GM04504 (cell line): ENCODE data around the gene HTRA2.

Experiments used
- DNase-seq: peaks from one replicate; pipeline ENCODE4 v3.0.0-alpha.2; 2012; ENCODE audit warnings: low read depth

HTRA2 gene

DNA sequence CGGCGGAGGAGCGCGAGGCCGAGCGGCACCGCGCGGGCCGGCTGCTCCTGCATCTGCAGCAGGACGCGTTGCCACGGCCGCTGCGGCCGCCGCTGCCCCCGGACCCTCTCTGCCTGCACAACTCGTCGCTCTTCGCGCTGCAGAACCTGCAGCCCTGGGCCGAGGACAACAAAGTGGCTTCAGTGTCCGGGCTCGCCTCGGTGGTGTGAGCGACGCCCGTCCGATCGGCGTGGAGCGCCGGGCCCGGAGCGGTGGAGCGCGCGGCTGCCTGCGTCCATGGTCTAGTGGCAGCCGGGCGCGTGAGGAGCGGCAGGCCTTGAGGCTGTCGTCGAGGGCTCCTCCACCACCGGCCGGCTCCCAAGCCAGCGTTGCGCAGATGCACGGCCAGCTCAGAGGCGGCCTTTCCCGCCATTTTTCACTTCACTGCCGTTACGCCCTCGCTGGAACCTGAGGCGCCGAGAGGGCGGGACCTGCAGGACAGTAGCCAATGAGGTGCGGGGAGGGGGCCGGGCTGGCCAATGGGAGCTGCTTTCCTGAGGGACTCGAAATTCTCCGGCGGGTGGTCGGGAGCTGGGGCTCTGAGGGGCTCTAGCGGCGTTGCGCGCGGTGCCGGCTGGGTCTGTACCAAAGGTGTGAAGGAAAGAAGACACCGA lies 13.6 kb upstream of the HTRA2 start:
- DNase-seq = no peak

DNA sequence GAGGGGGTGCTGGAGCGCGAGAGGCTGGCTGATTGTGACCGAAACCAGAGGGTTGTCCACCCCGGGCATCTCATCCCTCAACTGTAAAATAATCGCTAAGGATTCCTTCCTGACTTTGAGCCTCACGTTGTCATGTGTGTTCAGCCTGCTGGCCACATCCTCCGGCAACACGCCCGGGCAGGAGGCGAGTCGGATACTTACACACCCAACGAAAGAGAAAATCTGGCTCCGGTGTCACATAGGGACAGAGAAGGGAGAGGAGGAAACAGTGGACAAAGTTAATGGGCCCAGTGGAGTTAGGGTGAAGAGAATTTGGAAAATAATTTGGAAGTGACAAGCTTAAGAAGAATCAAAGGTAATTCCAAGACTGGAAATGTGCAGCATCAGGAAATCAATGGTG lies 13.1 kb upstream of the HTRA2 start:
- DNase-seq = no peak

- DNase-seq = no peak
These were observed 7.2 kb upstream of the HTRA2 start for GRCh38 chr2:74522516-74522915.

DNA sequence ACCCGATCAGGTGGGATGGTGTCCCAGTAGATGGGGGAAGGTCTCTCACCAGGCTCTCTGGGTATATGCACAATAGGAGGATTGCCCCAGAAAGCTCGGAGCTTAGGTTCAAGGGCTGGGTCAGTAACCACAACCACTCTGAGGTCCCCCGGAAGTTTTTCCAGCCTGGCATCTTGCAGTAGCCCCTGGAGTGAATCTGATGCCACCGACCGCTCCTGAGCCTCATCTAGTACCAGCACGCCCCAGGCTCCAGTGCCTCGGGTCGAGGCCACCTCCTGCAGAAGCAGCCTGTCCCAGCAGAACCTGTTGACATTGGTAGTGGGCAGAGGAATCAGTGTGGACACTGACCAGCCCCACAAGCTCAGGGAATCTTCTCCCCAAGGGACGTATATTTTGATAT lies 5.7 kb upstream of the HTRA2 start:
- no peak for DNase-seq

DNA sequence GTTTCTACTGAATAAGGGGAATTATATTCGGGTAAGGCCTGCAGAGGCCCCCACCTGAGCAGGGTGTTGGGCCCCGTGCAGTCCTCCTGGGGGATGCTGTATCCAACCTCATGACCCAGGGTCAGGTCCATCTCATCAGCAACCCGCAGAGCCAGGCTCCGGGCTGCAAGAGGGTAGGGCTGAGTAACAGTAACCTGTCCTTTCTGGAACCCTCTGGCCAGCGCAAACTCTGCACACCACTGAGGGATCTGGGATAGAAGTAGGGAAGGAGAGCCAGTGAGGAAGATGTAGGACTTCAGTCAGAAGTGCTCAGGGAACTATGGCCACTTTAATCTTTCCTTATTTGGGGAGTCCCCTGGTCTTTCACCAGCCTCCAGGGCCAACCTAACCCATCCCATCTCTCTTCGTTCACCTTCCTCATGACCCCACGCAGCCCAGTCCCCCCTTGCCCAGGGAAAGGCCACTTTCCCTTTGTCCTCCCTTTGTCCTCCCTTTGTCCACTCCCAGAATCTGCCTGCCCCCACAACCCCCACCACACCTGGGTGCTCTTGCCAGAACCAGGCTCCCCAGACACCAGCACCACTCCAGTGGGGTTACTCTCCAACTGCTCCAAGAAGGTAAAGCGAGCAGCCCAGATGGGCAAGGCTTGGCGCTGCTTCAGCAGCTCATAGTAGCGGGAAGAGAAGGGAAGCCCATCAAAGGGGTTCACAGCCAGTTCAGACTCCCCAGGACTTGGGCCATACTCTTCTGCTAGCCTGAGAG lies 4.6 kb upstream of the HTRA2 start:
- DNase-seq = no peak

GRCh38 chr2:74525717-74526648 lies 3.8 kb upstream of the HTRA2 start, which contains the start of gene DQX1:
TSS of gene DQX1 (minus strand) at chr2:74526231. CDS start at chr2:74525729, 502 bp downstream.
- no peak for DNase-seq

DNA sequence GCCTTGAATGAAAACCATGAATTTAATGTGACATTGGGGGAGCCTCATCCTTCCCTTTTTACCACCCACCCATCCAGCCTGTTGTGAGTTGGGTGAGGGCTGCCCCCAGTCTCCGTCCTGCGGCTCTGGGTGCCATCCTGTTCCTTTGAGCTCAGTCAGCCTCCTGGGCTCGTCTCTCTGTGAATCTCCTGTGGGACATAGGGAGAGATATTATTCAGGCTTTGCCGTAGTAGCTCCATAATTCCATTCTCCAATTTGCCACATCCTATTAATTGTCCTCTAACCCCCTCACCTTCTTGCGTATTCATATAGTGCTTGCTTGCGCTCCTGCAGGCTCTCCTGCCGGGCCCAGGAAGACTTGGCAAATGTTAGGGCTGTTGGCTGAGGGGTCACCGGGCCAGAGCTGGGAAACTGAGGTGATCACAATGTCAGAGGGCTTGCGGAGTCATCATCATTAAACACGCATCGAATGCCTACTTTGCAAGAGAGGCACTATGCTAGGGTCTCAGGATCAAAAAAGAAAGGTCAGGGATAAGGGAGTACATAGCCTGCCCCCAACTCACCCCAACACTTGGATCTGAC lies 3.0 kb upstream of the HTRA2 start:
- no peak for DNase-seq

GRCh38 chr2:74527741-74528140 lies 2.0 kb upstream of the HTRA2 start:
- DNase-seq = no peak

- no peak for DNase-seq
These were observed 955 bp upstream of the HTRA2 start for GRCh38 chr2:74528600-74529356.

- DNase-seq = no peak
These were observed 780 bp downstream of the HTRA2 start for GRCh38 chr2:74530239-74531187.

- DNase-seq = no peak
These were observed 1.9 kb downstream of the HTRA2 start for GRCh38 chr2:74531666-74532065.

- DNase-seq = no peak
These were observed 2.5 kb downstream of the HTRA2 start for GRCh38 chr2:74532222-74532621.

- DNase-seq = no peak
These were observed 3.7 kb downstream of the HTRA2 start for GRCh38 chr2:74533464-74533863.

- DNase-seq = no peak
These were observed 4.7 kb downstream of the HTRA2 start for GRCh38 chr2:74534411-74534810.

DNA sequence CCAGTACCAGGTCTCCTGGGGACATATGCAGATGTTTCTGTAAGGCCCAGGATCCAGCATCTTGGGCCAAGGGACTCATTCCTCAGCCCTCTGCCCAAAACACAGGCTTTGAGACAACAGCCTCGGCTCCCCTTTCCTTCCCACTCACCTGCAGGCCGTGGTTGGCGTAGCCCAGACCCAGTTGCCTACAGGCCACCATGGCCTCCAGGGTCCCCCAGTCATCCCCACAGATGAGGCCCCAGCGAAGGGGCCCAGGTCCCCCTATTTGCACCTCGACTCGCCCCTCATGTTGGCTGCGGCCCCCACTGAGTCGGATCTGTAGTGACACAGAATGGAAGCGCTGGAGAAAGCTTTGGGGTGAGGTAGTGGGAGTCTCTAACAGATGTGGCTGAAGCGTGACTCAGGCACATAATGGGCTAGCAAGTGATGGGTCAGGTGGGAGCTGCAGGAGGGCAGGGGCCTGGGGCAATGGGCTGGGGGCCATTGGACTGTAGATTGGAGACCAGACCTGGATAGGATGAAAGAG lies 5.8 kb downstream of the HTRA2 start:
- no peak for DNase-seq

DNA sequence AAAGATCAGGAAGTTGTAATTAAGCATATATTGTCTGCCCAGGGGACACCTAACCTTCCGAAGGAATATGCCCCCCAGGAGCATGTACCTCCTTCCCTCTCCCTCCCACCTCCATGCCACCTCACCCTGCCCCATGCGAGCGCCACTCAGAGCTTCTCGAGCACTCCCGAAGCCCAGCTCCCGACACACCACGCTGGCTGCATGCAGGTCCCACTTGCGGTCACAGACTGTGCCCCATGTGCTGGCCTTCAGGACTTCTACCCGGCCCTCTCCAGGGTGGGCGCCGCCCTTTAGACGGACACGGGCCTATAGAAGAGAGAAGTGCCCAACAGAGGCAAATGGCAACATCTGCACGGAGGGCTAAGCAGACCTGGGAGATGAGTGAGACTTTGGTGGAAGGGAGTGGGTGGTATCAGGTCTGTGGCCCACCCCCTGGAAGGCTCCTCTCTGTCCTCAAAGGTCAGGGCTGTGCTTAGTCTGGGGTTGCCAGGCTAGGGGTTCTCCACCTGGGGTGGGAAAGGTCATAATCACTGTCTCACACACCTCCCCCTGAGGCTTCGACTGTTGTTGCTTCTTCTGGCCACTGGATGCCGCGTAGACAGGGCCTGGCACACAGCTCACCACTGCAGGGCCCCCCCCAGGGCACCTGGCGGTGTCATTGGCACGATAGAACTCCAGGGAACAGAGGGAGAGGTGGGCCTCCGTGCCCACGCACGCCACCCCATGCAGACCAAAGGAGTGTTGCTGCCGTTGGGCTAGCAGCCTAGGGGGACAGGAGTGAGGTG lies 6.6 kb downstream of the HTRA2 start:
- DNase-seq = no peak

DNA sequence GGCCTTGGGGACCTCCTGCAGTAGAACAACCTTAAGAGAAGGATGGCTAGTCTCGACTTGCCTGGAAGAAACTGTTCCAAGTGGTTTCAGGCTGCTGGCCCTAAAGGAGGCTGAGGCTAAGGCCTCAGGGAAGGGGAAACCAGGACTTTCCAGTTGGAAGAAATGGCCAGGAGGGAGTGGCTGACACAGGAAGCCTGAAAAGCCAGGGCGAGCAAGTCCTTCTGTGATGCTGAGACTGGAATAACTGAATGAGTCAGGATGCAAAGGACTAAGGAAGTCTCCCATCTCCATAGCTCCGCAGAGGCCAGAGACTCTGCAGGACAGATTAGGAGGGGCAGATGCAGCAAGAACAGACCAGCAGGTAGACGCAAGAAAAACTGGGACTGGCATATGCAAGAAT lies 7.4 kb downstream of the HTRA2 start:
- DNase-seq = no peak

DNA sequence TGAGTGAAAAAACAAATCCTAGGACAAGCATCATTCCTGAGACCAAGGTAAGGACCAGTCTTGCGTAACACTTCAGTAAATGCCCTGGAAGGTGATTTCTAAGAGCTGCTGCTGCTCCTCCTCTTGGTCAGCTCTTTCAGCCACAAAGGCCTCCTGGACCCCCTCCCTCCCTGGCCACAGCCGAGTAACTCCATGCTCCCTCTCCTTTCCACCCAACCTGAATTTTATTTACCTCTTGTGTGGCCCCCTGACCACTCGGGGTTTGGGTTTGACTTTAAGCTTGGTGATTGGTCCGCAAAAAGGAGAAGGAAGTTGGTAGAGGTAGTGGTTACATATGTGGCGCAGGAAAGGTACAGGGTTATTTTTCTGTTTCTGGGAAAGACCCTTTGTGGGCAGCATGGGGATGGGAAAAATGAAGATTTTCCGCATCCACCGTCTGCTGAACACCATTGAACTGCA lies 9.2 kb downstream of the HTRA2 start:
- DNase-seq = no peak

- DNase-seq = no peak
These were observed 10.6 kb downstream of the HTRA2 start for GRCh38 chr2:74540291-74540690.
